ENCODE results near the gene P2RX5.

The P2RX5 gene

DNA sequence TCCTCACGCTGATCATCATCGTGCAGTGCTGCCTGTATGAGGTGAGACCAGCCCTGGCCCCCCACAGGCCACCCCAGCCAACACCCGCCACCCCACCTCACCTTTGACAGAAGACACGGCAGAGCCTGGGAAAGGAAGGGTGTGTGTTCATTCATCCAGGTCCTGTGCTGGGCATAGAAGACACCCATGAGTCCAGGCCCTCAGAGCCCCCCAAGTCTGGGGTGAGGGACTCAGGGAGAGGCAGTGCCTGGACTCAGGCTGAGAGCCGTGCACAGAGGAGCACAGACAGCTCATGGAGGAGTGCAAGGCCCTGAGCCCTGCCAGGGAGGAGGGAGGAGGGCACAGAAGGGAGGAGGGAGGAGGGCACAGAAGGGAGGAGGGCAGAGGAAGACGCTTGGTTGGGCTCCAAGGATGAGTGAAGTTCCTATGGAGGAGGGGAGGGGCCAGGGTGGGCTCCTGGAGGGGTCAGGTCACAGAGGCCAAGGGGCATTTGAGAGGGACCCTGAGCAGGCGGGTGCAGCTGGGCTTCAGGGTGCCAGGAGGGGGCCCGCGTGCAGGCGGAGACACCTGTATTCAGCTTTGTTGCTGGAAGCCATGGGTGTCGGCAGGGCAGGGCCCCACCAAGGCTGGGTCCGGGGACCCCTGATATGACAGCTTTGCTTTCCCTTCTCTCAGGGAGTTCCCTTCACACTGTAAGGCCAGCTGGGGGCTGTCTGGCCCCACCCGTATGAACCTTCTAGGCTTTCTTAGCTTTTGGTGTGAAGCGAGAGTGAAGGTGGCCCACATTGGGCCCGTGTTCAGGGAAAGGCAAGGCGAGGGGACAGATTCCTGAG, 39.0 kb downstream of the P2RX5 start:
- DNase-seq: no peak

DNA sequence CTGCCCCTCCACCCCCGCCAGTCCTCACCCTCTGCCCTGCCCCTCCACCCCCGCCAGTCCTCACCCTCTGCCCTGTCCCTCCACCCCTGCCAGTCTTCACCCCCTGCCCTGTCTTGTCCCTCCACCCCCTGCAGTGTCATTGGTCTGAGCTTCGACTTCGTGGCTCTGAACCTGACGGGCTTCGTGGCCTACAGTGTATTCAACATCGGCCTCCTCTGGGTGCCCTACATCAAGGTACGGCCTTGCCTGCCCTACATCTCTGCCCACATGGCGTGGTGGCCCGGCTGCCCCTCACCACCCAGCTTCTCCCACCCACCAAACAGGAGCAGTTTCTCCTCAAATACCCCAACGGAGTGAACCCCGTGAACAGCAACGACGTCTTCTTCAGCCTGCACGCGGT, 39.6 kb downstream of the P2RX5 start:
- DNase-seq: no peak

DNA sequence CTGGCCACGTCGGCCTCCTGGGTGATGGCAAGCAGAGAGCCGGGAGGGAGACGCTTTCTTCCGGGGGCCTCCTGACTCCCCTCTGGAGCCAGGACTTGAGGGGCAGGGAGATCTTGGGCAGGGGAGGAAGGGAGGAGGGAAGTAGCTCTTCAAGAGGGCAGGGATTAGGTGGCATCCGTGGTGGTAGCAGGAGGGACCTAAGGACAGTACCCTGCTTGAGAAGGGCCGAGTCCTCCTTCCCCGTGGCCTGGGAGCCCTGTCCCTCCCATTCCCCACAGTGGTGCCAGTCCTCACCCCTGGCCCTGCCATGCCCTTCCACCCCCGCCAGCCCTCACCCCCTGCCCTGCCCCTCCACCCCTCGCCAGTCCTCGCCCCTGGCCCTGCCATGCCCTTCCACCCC, 40.2 kb downstream of the P2RX5 start:
- no peak for DNase-seq

DNA sequence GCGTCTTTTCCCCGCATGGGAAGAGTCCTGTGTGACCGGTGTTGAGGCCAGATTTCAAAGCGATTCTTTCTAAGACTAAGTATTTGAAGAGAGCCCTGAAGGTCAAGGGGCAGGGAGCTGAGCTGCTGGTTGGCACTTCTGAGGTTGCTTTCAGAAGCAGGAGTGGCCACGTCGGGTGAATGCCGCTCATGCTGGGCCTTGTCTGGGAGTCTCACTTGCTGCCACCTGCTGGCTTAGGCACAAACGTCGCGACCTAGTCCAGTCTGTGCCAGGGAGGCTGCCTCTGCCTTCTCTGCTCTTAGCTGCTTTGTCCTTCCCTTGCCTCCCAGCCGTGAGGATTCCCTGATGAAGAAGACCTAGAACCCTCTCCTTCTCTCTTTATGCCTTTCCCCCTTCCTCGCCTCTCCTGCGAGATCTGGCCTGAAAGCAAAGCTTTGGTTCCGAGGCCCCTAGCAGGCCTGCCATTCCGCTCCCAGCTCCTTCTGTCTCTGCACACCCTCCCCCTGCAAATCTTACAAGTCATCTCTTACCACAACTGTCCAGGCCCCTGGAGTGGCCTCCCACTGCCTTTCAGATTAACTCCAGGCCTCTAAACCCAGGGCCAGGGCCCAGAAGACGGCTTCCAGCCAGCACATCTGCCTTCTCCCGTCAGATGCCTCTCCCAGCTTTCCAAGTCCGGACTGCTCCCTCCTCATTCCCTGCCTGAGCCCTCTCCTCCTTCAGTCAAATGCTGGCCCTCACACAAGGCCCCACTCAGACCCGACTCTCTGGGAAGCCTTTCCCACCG, 48.0 kb downstream of the P2RX5 start:
- DNase-seq: peak; percentile 43

DNA sequence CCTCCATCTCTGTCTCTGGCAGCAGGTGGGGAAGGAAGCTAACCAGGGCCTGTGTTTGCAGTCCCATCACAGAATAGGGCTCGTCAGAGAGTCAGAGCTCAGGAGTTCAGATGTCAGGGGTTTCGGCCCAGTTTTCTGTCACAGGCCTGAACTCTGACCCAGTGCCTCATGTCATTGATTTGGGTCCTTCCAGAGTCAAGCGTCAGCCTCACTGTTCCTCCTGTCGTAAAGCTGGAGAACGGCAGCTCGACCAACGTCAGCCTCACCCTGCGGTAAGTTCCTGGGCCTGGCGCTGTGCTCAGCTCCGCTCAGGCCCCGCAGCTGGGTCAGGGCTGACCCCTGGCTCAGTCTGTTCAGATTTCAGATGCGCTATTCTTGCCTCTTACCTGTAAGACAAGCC, 48.7 kb downstream of the P2RX5 start:
- DNase-seq: no peak

DNA sequence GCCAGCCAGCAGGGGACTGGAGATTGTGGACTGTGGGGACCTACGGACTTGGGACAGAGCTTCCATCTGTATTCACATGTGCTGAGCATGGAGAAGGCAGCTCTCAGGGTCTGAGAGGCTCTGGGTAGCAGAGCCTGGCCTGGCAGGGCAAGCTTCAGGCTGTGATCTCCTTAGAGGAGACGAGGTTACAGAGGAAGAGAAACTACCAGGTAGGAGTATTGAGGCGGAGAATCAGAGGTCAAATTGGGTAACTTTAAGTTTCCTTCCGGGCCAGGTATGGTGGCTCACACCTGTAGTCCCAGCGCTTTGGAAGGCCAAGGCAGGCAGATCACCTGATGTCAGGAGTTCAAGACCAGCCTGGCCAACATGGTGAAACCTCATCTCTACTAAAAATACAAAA, 50.6 kb downstream of the P2RX5 start:
- no peak for DNase-seq

DNA sequence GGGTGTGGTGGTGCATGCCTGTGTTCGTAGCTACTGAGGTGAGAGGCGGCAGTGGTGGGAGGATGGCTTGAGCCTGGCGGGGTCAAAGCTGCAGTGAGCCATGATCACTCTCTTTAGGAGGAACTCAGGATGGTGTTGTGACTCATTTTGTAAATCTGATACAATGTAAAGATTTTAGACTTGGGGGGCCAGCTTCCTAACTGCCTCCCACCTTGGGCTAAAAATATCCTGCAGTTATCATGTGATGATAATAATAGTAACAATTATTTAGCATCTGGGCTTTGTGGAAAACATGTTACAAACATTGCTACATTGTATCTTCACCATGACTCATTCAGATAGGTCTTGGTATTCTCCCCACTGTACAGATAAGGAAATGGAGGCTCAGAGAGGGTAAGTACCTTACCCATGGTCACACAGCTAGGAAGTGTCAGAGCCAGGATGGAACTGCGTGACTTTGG, 52.0 kb downstream of the P2RX5 start:
- DNase-seq: no peak

DNA sequence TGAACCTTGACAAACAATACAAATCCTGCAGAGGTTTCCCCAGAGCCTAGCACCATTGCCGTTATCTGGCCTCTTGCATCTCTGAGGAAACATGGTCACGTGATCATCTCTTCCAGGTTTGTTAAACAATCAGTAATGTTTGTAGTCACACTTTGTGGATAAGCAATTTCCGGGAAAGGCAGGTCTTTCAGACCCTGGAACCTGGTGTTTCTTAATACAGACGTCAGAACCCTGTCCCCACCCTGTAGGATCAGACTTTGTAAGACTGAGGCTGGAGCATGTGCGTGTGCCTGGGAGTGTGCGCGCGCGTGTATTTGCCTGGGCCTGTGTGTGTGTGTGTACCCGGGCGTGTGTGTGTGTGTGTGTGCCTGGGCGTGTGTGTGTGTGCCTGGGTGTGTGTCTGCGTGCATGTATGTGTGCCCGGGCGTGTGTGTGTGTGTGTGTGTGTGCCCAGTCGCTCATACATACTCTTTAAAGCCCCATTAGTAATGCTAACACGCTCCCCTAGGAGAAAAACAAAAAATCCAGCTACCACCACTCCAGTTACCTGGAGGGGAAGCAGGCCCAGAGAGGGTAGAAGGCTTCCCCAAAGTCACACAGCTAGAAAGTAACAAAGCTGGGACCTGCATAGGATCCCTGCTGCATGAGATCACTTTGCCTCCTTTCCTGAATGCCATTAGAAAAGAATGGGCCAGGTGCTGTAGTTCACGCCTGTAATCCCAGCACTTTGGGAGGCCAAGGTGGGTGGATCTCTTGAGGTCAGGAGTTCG, 54.1 kb downstream of the P2RX5 start:
- no peak for DNase-seq

DNA sequence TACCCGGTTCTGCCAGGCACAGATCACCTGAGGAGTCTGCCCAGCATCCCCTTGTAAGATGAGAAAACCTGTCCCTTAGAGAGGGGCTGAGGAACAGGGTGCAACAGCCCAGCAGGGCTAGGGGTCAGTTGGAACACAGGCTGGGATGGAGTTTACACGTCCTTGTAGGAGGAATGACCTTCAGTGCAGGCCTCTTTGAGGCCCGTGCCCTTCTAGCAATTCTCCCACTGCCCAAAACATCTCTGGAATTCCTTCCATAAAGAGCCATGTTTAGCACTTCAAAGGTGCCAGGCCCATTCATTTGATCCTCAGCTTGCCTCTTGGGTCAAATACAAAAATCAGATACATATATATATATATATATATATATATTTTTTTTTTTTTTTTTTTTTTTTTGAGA, 54.9 kb downstream of the P2RX5 start:
- no peak for DNase-seq

DNA sequence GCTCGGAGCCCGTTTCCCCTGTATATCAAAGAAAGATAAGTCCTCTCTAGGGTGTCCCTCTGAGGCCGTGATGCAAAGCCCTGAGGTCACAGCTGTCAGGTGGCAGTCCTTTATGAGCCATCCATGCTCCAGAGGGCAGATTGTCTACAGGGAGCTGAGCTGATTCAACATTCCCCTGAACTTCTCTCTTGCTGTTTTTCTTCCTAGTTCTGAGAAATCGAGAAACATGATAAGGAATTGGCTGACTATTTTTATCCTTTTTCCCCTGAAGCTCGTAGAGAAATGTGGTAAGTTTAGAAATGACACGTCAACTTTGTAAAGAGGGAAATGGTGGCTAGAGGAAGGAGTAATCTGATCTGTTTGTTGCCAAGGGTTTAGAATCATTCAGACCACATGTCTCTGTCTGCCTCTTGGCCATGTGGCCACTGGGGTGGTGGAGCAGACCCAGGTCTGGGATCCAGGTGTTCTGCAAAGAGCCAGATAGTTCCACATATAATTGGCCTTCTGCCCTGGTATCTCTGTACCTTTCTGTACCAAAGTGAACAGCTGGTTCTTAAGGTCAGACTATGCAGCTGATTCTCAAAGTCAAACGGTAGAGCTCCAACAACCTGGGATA, 55.9 kb downstream of the P2RX5 start:
- peak; percentile 25 for DNase-seq

DNA sequence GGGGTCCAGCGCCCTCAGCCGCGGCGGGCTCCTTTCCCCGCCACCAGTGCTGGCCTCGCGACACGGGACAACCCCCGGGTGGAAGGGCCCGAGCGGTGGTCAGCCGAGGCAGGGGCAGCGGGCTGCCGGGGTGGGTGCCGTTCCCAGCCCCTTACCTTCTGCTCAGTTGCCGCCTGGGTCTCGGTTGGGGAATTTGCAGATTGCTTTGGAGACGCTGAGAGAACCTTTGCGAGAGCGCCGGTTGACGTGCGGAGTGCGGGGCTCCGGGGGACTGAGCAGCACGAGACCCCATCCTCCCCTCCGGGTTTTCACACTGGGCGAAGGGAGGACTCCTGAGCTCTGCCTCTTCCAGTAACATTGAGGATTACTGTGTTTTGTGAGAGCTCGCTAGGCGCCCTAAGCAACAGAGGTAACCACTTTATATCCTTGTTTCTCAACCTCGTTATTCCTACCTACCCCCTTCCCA, 59.0 kb downstream of the P2RX5 start:
- no peak for DNase-seq

DNA sequence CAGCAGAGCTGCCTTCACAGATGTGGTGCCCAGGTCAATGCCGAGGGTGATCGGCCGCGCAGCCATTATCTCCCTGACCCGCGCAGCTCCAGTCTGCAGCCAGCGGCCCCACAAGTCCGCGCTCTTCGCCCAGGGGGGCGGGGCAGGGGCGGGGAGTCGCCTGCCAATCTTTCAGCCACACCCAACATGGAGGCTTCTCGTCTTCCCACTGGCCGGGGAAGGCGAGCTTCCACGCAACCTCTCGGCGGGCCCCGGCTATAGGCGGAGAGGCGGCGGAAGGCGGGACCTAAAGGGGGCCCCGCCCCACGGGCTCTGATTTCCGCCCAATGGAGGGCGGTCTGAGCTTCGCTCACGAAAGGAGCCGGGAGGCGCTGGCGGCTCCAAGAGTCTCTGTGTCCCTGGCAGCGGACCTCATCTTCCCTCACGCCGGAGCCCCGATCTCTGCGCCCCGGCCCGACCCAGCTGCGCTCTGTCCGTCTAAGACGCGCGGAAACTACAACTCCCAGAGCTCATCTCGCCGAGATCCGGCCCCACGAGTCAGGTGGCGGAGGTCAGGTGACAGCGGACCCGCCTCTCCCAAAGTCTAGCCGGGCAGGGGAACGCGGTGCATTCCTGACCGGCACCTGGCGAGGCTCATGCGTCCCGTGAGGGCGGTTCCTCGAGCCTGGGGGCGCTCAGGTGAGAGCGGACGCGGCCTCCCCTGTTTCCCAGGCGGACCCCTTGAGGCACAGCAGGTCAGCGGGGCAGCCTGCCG, 59.6 kb downstream of the P2RX5 start, which contains the start of the genes CTNS and SHPK:
TSS of gene CTNS (plus strand) at position 607 of the 754 bp plus-strand sequence. CDS start 3,447 bp downstream, outside the sequence.
TSS of gene SHPK (minus strand) at position 97 of the 754 bp plus-strand sequence. CDS start at position 66, 31 bp downstream.
- peak; percentile 95 for DNase-seq

DNA sequence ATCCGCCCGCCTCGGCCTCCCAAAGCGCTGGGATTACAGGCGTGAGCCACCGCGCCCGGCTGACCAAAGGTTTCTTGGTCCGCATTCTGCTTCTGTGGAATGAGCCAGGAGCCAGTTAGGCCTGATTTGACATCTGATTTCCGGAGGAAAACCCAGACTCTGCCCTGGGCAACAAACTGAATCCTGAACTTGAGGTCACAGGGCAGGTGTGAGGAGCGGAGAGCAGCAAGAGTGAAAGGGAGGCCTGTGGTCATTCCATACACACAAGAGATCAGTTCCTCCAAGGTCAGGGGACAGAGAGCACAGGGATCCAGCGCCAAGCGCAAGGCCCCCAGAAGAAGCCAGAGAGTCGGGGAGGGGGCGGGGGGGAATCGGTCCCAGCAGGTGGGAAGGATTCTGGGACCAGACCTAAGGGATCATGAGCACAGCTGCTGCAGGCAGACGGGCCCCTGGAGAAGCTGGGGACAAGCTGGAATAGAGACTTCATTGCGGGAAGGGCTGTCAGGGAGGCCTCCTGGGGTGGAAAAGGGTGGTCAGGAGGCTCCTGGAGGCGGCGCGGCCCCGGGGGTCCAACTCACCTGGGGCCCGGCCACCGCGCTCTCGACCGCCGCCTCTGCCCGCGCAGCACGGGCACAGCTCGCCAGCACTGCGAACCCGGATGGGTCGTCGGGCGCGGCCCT, 60.3 kb downstream of the P2RX5 start:
- no peak for DNase-seq

DNA sequence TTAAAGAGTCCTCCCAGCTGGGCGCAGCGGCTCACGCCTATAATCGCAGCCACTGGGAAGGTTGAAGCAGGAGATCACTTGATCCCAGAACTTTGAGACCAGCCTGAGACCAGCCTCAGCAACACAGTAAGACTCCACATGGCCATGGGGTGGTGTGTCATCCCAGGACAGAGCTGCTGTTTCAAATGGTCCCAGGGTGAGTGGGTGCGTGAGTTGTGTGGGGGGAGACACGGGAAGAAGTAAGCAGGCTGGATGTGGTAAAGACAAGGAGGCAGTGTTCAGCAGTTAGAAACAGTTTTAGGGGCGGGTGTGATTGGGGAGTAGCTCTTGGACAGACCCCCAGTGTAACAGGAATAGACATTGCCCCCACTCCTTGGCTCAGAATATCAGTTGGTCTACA, 63.7 kb downstream of the P2RX5 start:
- DNase-seq: no peak

DNA sequence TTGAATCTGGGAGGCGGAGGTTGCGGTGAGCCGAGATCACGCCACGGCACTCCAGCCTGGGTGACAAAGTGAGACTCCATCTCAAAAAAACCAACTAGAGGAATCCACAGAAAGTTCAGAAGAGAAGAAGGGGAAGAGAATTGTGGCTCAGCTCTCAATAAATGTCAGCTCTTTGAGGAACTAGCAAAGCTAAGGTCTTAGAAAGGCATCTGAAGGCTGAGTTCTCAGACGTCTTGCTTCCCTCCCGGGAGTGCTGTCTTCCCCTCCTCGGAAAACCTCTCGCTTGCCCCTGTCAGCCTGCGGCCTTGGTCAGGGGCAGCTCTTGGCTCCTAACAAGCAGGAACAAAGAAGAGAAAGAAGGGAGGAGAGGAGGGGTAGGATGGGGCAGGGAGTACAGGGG, 65.2 kb downstream of the P2RX5 start:
- DNase-seq: no peak

DNA sequence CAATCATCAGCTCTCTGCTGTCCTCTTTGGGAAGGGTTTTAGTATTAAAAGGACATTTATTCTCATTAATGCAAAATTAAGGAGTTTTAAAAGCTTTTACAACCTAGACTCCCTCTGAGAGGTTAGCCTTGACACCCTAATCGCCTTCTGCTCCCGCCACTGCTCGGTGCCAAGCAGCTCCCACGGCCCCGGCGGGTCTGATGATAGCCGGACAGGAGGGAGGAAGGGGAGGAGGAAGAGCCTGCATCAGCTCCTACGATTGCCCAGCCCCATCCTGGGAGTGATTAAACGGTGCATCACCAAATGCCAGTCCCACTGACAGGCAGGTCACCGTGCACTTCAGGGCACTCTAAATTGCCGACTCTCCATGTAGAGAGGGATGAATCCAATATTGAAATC, 68.2 kb downstream of the P2RX5 start:
- DNase-seq: no peak

DNA sequence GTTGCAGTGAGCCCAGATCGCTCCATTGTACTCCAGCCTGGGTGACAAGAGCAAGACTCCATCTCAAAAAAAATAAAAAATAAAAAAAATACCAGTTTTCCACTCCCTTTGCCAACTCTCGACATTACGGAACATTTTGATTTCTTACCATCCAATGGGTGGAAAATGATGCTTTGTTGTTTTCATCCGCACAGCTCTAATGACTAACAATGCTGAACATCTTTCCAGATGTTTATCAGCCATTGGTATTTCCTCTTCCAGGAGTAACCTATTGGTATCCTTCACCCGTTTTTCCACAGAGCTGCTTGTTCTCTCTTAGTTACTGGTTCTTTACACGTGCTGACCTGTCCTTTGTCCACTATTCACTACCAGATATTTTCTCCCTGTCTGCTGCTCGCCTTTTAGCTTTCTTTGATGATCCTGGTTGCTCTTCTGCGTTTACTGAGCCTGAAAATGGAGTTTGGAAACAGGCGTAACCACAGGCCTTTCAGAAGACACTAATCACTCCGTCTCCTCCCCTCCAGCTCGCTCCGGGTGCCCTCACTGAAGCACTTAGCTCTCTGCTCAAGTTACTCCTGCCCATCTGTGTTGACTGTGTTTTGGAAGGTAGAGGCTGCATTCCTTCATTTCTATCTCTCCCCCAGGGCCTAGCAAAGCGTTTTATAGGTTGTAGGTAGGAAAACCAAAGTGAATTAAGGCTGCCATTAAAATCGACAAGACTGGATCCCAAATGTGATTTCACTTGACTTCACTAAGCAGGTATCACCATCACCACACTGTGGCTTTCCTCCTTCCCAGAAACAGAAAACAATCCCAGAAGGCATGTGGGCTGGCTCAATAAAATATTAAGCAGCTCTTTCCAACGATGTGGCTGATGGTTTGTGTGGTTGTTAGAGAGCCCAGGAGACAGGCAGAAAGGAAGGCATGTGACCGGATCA, 68.9 kb downstream of the P2RX5 start:
- DNase-seq: no peak

Measured in CD4-positive, alpha-beta T cell treated with Interleukin-15 for 1 hour (primary cell).